Neutrophil (primary cell): ENCODE data around the gene DENND5B.

Experiments used
- H3K27ac ChIP-seq: fragments of 200-600 bp; sonication (generic); 2 replicates; pipeline ENCODE4 v1.5.1; 2016; ENCODE audit warnings: mild to moderate bottlenecking, moderate library complexity
- H3K27me3 ChIP-seq: fragments of 200-600 bp; sonication (generic); 2 replicates; pipeline ENCODE4 v1.6.0; 2016; ENCODE audit warnings: mild to moderate bottlenecking
- H3K36me3 ChIP-seq: fragments of 200-600 bp; sonication (generic); 2 replicates; pipeline ENCODE4 v1.5.1; 2017
- H3K4me1 ChIP-seq, 2 experiments: fragments of 200-600 bp in 1 of 2; sonication (generic) in 1 of 2; 1 replicate in 1 of 2; 2 replicates in 1 of 2; pipeline versions ENCODE4 v1.5.1 to v1.6.1; 2013 to 2016; ENCODE audit warnings: low read depth in 1 of 2, low read length in 1 of 2, mild to moderate bottlenecking in 1 of 2, moderate library complexity in 1 of 2; ENCODE audit not compliant: control insufficient read depth in 1 of 2, insufficient read depth in 1 of 2
- H3K4me3 ChIP-seq, 2 experiments: fragments of 200-600 bp in 1 of 2; sonication (generic) in 1 of 2; 1 replicate in 1 of 2; 2 replicates in 1 of 2; pipeline ENCODE4 v1.5.1; 2013 to 2016; ENCODE audit warnings: low read depth in 1 of 2, low read length in 1 of 2, mild to moderate bottlenecking in 1 of 2, moderate library complexity in 1 of 2
- H3K9me3 ChIP-seq: fragments of 200-600 bp; sonication (generic); 2 replicates; pipeline ENCODE4 v1.5.1; 2016
- CTCF ChIP-seq: fragments of 200-600 bp; sonication (generic); IDR thresholded peaks from 2 replicates; pipeline ENCODE4 v1.5.1; 2016; ENCODE audit warnings: antibody characterized with exemption

DENND5B gene

GRCh38 chr12:31492599-31493196 is 98.2 kb downstream of the DENND5B start:
- no peaks in the 10 kb centered on the region for H3K4me1 ChIP-seq
- no peak overlapping the region for H3K27ac ChIP-seq
- no peaks in the 10 kb centered on the region for H3K27me3 ChIP-seq
- H3K4me3 ChIP-seq, result no peak overlapping the region
- H3K9me3 ChIP-seq, result no peaks in the 10 kb centered on the region
- no peaks in the 10 kb centered on the region for H3K36me3 ChIP-seq
- no peak for TF ChIP-seq CTCF

GRCh38 chr12:31491841-31492598 is 98.9 kb downstream of the DENND5B start:
- no peaks in the 10 kb centered on the region for H3K9me3 ChIP-seq
- H3K27ac ChIP-seq, result no peak overlapping the region
- H3K4me3 ChIP-seq, result no peak overlapping the region
- H3K27me3 ChIP-seq, result no peaks in the 10 kb centered on the region
- no peaks in the 10 kb centered on the region for H3K4me1 ChIP-seq
- no peaks in the 10 kb centered on the region for H3K36me3 ChIP-seq
- no peak for TF ChIP-seq CTCF

- no peaks in the 10 kb centered on the region for H3K4me1 ChIP-seq
- no peaks in the 10 kb centered on the region for H3K27me3 ChIP-seq
- no peak overlapping the region for H3K4me3 ChIP-seq
- no peak overlapping the region for H3K27ac ChIP-seq
- no peak for TF ChIP-seq CTCF
- no peaks in the 10 kb centered on the region for H3K36me3 ChIP-seq
- H3K9me3 ChIP-seq, result no peaks in the 10 kb centered on the region
These were observed 99.6 kb downstream of the DENND5B start for GRCh38 chr12:31491241-31491794.

GRCh38 chr12:31488737-31489338 is 102.1 kb downstream of the DENND5B start:
- no peaks in the 10 kb centered on the region for H3K4me1 ChIP-seq
- no peaks in the 10 kb centered on the region for H3K36me3 ChIP-seq
- no peaks in the 10 kb centered on the region for H3K9me3 ChIP-seq
- H3K4me3 ChIP-seq, result no peak overlapping the region
- no peaks in the 10 kb centered on the region for H3K27me3 ChIP-seq
- H3K27ac ChIP-seq, result no peak overlapping the region
- TF ChIP-seq CTCF, result no peak

GRCh38 chr12:31485571-31485970 is 105.4 kb downstream of the DENND5B start:
- TF ChIP-seq CTCF, result no peak
- no peaks in the 10 kb centered on the region for H3K9me3 ChIP-seq
- no peaks in the 10 kb centered on the region for H3K27me3 ChIP-seq
- no peak overlapping the region for H3K27ac ChIP-seq
- no peaks in the 10 kb centered on the region for H3K36me3 ChIP-seq
- no peak overlapping the region for H3K4me3 ChIP-seq
- H3K4me1 ChIP-seq, result no peaks in the 10 kb centered on the region
